HepG2 (cell line): ENCODE measurements around the gene ACSF3. TPM values are rescaled to one million over a fixed set of nuclear protein-coding genes. Genes with fewer than 3 reads are reported as not detected.

Experiments used
- HNF4A ChIP-seq: sonication (generic); formaldehyde crosslinking; IDR thresholded peaks from 2 replicates; pipeline ENCODE4 v1.4.0; 2020; ENCODE audit warnings: missing genetic modification reagents
- HOXA3 ChIP-seq: sonication (generic); formaldehyde crosslinking; IDR thresholded peaks from 2 replicates; pipeline ENCODE4 v1.5.0; 2020; ENCODE audit warnings: missing genetic modification reagents
- KDM5B ChIP-seq: sonication (generic); formaldehyde crosslinking; IDR thresholded peaks from 2 replicates; pipeline ENCODE4 v1.4.0; 2020; ENCODE audit warnings: missing genetic modification reagents, mild to moderate bottlenecking, borderline replicate concordance
- KLF12 ChIP-seq: sonication (generic); formaldehyde crosslinking; IDR thresholded peaks from 2 replicates; pipeline ENCODE4 v1.4.0; 2020; ENCODE audit warnings: missing genetic modification reagents, borderline replicate concordance
- MTA1 ChIP-seq: sonication (generic); formaldehyde crosslinking; IDR thresholded peaks from 2 replicates; pipeline ENCODE4 v1.4.0; 2020; ENCODE audit warnings: missing genetic modification reagents, mild to moderate bottlenecking, borderline replicate concordance
- NFKB2 ChIP-seq: sonication (generic); formaldehyde crosslinking; IDR thresholded peaks from 2 replicates; pipeline ENCODE4 v1.4.0; 2020; ENCODE audit warnings: missing genetic modification reagents, borderline replicate concordance
- NR2F2 ChIP-seq: IDR thresholded peaks from 2 replicates; pipeline ENCODE4 v1.6.1; 2012; ENCODE audit warnings: low read depth, inconsistent platforms, borderline replicate concordance
- PAWR ChIP-seq: sonication (generic); formaldehyde crosslinking; IDR thresholded peaks from 2 replicates; pipeline ENCODE4 v1.4.0; 2020; ENCODE audit warnings: missing genetic modification reagents, mild to moderate bottlenecking, borderline replicate concordance
- PHB2 ChIP-seq: fragments of 450-650 bp; IDR thresholded peaks from 2 replicates; pipeline ENCODE4 v1.6.1; 2018; ENCODE audit not compliant: partially characterized antibody
- PHF20 ChIP-seq: sonication (generic); formaldehyde crosslinking; IDR thresholded peaks from 2 replicates; pipeline ENCODE4 v1.5.0; 2020; ENCODE audit warnings: mild to moderate bottlenecking, missing genetic modification reagents
- RBFOX2 ChIP-seq: fragments of 200-400 bp; formaldehyde crosslinking; IDR thresholded peaks from 2 replicates; pipeline ENCODE4 v1.6.1; 2017; ENCODE audit warnings: low read depth, mild to moderate bottlenecking, low read length
- RBM39 ChIP-seq: fragments of 200-400 bp; formaldehyde crosslinking; IDR thresholded peaks from one replicate; pipeline ENCODE4 v1.6.1; 2018; ENCODE audit warnings: antibody characterized with exemption, mild to moderate bottlenecking, low read depth, low read length; ENCODE audit not compliant: poor library complexity, severe bottlenecking
- SKI ChIP-seq: fragments of 450-650 bp; IDR thresholded peaks from one replicate; pipeline ENCODE4 v1.6.1; 2018; ENCODE audit warnings: mild to moderate bottlenecking; ENCODE audit not compliant: partially characterized antibody
- TBX3 ChIP-seq: fragments of 450-650 bp; IDR thresholded peaks from 2 replicates; pipeline ENCODE4 v1.6.1; 2017; ENCODE audit warnings: antibody characterized with exemption, mild to moderate bottlenecking, inconsistent platforms, borderline replicate concordance
- U2AF1 ChIP-seq: fragments of 200-400 bp; formaldehyde crosslinking; optimal IDR thresholded peaks from 2 replicates; pipeline ENCODE3; 2017; ENCODE audit warnings: mild to moderate bottlenecking, low read depth, low read length
- ZMYM2 ChIP-seq: sonication (generic); formaldehyde crosslinking; IDR thresholded peaks from 2 replicates; pipeline ENCODE4 v1.8.0; 2022; ENCODE audit warnings: mild to moderate bottlenecking, missing genetic modification reagents
- ZNF234 ChIP-seq: sonication (generic); formaldehyde crosslinking; conservative IDR thresholded peaks from 2 replicates; pipeline ENCODE4 v1.5.1; 2020; ENCODE audit warnings: mild to moderate bottlenecking, missing genetic modification reagents
- ZNF33B ChIP-seq: sonication (generic); formaldehyde crosslinking; IDR thresholded peaks from 2 replicates; pipeline ENCODE4 v1.5.1; 2020; ENCODE audit warnings: mild to moderate bottlenecking, missing genetic modification reagents
- ZNF350 ChIP-seq: sonication (generic); formaldehyde crosslinking; IDR thresholded peaks from 2 replicates; pipeline ENCODE4 v1.4.0; 2020; ENCODE audit warnings: mild to moderate bottlenecking, low read depth, missing genetic modification reagents, borderline replicate concordance
- ZNF772 ChIP-seq: sonication (generic); formaldehyde crosslinking; IDR thresholded peaks from 2 replicates; pipeline ENCODE4 v1.5.0; 2020; ENCODE audit warnings: mild to moderate bottlenecking, missing genetic modification reagents
- polyA plus RNA-seq, 8 experiments: library from polyadenylated mRNA; depleted of rRNA in 3 of 8; stranded (reverse) in 7 of 8; unstranded in 1 of 8; fragments of >200 nt; fragmentation: Illumina TruSeq in 4 of 8; extraction: Trizol in 4 of 8; gene quantifications; 2 replicates each; pipeline versions ENCODE4 v1.2.1 to v1.2.3, GENCODE V29; 2011 to 2016; ENCODE audit warnings: low read depth in 4 of 8, missing spikeins in 1 of 8, mixed read lengths in 1 of 8; ENCODE audit not compliant: insufficient read depth in 1 of 8
- total RNA-seq, 5 experiments: library from RNA; depleted of rRNA; stranded (reverse); fragments of >200 nt; fragmentation: Illumina TruSeq; extraction: Trizol; gene quantifications; 2 replicates each; pipeline ENCODE4 v1.2.3, GENCODE V29; 2016; ENCODE audit warnings: low read depth in 1 of 5
- TF ChIP-seq, protein P1 (sequence below): sonication (generic); formaldehyde crosslinking; IDR thresholded peaks from 2 replicates; pipeline ENCODE4 v1.8.1; 2022; ENCODE audit warnings: low read depth, mild to moderate bottlenecking, missing genetic modification reagents
- TF ChIP-seq, protein P2 (sequence below): sonication (generic); formaldehyde crosslinking; IDR thresholded peaks from 2 replicates; pipeline ENCODE4 v1.5.0; 2020; ENCODE audit warnings: missing genetic modification reagents, mild to moderate bottlenecking, borderline replicate concordance

Gene ACSF3
- total and polyA plus RNA-seq, 2 of the 13 experiments (the other 11 are each of a cell fraction or from before 2014, with no cell fraction given) = 14.9 to 30.6 TPM

DNA sequence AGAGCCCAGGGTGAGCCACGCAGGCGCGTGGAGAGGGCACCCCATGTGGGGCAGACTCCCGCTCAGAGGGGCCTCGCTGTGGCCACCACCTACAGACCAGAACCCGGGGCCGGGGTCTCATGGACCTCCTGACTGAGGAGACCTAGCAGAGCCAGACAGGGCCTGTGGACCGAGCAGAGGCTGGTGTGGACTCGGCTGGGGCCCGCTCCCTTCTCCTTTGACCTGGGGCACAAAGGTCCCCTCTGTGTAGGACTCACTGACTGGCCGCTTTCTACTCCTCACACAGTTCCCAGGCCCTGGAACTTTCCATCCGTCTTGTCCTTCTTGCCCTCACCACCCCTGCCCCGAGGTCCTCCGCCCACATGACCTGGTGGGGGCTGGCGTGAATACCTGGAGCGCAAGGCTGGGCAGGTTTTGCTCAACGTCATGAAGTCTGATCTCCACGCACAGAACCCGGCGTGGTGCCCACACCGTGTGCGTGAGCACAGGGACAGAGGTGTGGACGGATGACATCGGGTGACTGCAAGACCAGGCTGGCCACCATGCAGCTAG, 44.7 kb upstream of the ACSF3 start (continued):
- TF ChIP-seq, protein P1, sequence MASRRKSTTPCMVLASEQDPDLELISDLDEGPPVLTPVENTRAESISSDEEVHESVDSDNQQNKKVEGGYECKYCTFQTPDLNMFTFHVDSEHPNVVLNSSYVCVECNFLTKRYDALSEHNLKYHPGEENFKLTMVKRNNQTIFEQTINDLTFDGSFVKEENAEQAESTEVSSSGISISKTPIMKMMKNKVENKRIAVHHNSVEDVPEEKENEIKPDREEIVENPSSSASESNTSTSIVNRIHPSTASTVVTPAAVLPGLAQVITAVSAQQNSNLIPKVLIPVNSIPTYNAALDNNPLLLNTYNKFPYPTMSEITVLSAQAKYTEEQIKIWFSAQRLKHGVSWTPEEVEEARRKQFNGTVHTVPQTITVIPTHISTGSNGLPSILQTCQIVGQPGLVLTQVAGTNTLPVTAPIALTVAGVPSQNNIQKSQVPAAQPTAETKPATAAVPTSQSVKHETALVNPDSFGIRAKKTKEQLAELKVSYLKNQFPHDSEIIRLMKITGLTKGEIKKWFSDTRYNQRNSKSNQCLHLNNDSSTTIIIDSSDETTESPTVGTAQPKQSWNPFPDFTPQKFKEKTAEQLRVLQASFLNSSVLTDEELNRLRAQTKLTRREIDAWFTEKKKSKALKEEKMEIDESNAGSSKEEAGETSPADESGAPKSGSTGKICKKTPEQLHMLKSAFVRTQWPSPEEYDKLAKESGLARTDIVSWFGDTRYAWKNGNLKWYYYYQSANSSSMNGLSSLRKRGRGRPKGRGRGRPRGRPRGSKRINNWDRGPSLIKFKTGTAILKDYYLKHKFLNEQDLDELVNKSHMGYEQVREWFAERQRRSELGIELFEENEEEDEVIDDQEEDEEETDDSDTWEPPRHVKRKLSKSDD (CRISPR knock-in tag) = peak; percentile 69; the same call in 1 of the 2 replicates
- TF ChIP-seq ZNF772 (CRISPR knock-in tag) (peak; percentile 40), MTA1 (peak; percentile 75; the same call in 1 of the 2 replicates), SKI (peak; percentile 21), KDM5B (CRISPR knock-in tag) (peak; percentile 23; the same call in 1 of the 2 replicates), ZMYM2 (CRISPR knock-in tag) (peak; percentile 93), RBFOX2 (peak; percentile 57; the same call in 1 of the 2 replicates), NFKB2 (peak; percentile 75; the same call in 1 of the 2 replicates), PHF20 (CRISPR knock-in tag) (no peak), HNF4A (CRISPR knock-in tag) (peak; percentile 78), RBM39 (peak; percentile 50), PHB2 (no peak), PAWR (CRISPR knock-in tag) (no peak), ZNF33B (CRISPR knock-in tag) (no peak), ZNF234 (no peak), U2AF1 (peak; percentile 89), ZNF350 (CRISPR knock-in tag) (0 out of 2 replicates have a peak, but pooled peaks have one; percentile 18), HOXA3 (CRISPR knock-in tag) (peak; percentile 32; the same call in 1 of the 2 replicates), NR2F2 (0 out of 2 replicates have a peak, but pooled peaks have one; percentile 13), KLF12 (CRISPR knock-in tag) (0 out of 2 replicates have a peak, but pooled peaks have one; percentile 35), TBX3 (no peak)
- TF ChIP-seq, protein P2, sequence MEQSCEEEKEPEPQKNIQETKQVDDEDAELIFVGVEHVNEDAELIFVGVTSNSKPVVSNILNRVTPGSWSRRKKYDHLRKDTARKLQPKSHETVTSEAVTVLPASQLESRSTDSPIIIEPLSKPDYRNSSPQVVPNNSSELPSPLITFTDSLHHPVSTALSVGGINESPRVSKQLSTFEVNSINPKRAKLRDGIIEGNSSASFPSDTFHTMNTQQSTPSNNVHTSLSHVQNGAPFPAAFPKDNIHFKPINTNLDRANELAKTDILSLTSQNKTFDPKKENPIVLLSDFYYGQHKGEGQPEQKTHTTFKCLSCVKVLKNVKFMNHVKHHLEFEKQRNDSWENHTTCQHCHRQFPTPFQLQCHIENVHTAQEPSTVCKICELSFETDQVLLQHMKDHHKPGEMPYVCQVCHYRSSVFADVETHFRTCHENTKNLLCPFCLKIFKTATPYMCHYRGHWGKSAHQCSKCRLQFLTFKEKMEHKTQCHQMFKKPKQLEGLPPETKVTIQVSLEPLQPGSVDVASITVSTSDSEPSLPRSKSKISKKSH (CRISPR knock-in tag) = no peak
